Measurements from ENCODE around the gene C1R.

The C1R gene

DNA sequence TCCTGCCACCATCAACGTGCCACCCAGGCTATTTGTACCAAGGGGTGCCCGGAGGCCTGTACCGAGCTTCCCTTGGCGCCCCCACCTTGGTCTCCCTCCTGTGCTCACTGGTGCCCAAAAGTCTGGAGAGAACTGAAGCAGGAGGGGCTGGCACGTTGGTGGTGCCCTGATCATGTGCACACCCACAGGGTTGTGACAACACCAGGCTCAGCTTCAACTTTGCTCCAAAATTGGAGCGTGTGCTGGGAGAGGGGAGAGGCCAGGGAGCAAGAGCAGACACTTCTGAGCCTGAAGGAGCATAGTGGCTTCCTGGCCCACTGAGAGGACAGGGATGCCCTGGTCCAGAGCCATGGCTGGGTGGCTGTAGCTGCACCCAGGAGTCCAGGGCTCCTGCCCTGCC is 60.9 kb downstream of the C1R start:
- H3K4me3 ChIP-seq (ENCODE audit: low read depth, low read length, poor library complexity, severe bottlenecking), result no peak overlapping the region
- no peak for TF ChIP-seq CTCF (IDR thresholded peaks at IDR 0.05; ENCODE audit: low read length)
- TF ChIP-seq EZH2 (IDR thresholded peaks at IDR 0.05; ENCODE audit: borderline replicate concordance, low read length), result no peak
- H4K20me1 ChIP-seq (ENCODE audit: insufficient read depth, low read length), result no peaks in the 10 kb centered on the region
- H3K27me3 ChIP-seq (ENCODE audit: insufficient read depth, low read length), result no peaks in the 10 kb centered on the region
- H3F3A ChIP-seq (ENCODE audit: insufficient read depth, low read length), result no peaks in the 10 kb centered on the region
- H3K79me2 ChIP-seq (ENCODE audit: insufficient read depth, low read length), result no peaks in the 10 kb centered on the region
- no peaks in the 10 kb centered on the region for H3K4me1 ChIP-seq (ENCODE audit: insufficient read depth, low read length, severe bottlenecking)
- no peak overlapping the region for H2AFZ ChIP-seq (ENCODE audit: low read length)
- no peak overlapping the region for H3K4me2 ChIP-seq (ENCODE audit: low read length)
- H3K9ac ChIP-seq (ENCODE audit: low read length), result no peak overlapping the region
- no peak overlapping the region for H3K27ac ChIP-seq (ENCODE audit: low read depth, low read length, poor library complexity, severe bottlenecking)
- no peaks in the 10 kb centered on the region for H3K9me2 ChIP-seq (ENCODE audit: low read depth, low read length)
- no peaks in the 10 kb centered on the region for H3K36me3 ChIP-seq (ENCODE audit: insufficient read depth, low read length)
- no peaks in the 10 kb centered on the region for H3K9me3 ChIP-seq (ENCODE audit: low read length)
